Kidney (tissue), 14 donors: ENCODE measurements around the gene LONP2. TPM values are rescaled to one million over a fixed set of nuclear protein-coding genes. Genes with fewer than 3 reads are reported as not detected.

ENCODE experiments used
- DNase-seq, 5 donors: peaks; one replicate each; pipeline ENCODE4 v3.0.0-alpha.2; 2013 to 2020
- FAIRE-seq: peaks from 2 replicates; lab custom pipeline; 2012; peaks lifted over from hg19 to GRCh38; lab: Jason Lieb, UNC
- H3K27ac ChIP-seq, 2 donors: one replicate each; pipeline ENCODE4 v1.7.0; 2013; ENCODE audit warnings: low read depth in 2 of 2, low read length in 2 of 2, inconsistent platforms in 1 of 2
- H3K27me3 ChIP-seq: one replicate; pipeline ENCODE4 v1.7.1; 2013; ENCODE audit warnings: low read length, inconsistent platforms; ENCODE audit not compliant: control insufficient read depth, insufficient read depth
- H3K36me3 ChIP-seq, 3 donors: one replicate each; pipeline versions ENCODE4 v1.7.0 to v1.7.1; 2013; ENCODE audit warnings: low read length in 3 of 3, control low read depth in 1 of 3, inconsistent platforms in 1 of 3; ENCODE audit not compliant: insufficient read depth in 3 of 3, control insufficient read depth in 2 of 3
- H3K4me1 ChIP-seq, 3 donors: one replicate each; pipeline versions ENCODE4 v1.7.0 to v1.7.1; 2013; ENCODE audit warnings: low read length in 3 of 3, inconsistent platforms in 1 of 3, low read depth in 1 of 3; ENCODE audit not compliant: control insufficient read depth in 2 of 3, insufficient read depth in 2 of 3
- H3K4me3 ChIP-seq, 3 donors: one replicate each; pipeline versions ENCODE4 v1.7.0 to v1.8.1; 2013; ENCODE audit warnings: low read length in 3 of 3, control low read depth in 1 of 3, inconsistent platforms in 1 of 3
- H3K9ac ChIP-seq, 3 donors: one replicate each; pipeline versions ENCODE4 v1.7.0 to v1.7.1; 2013; ENCODE audit warnings: low read length in 3 of 3, control low read depth in 1 of 3, inconsistent platforms in 1 of 3
- H3K9me3 ChIP-seq, 3 donors: one replicate each; pipeline versions ENCODE4 v1.7.0 to v1.7.1; 2013; ENCODE audit warnings: low read length in 3 of 3, control low read depth in 1 of 3, inconsistent platforms in 1 of 3; ENCODE audit not compliant: control insufficient read depth in 2 of 3, insufficient read depth in 1 of 3
- intact Hi-C: fragments of 100-400 bp; cut with DNase I; formaldehyde crosslinking; loops from one replicate; pipeline ENCODE4 v1.11.1; 2022
- polyA plus RNA-seq: library from polyadenylated mRNA; stranded (reverse); fragments of 350-450 nt; fragmentation: Illumina TruSeq; extraction: RNeasy Lipid Tissue Mini Kit (QIAGEN cat#74804); gene quantifications from one replicate; pipeline ENCODE4 v1.2.3, GENCODE V29; 2014; ENCODE audit warnings: low read depth, low replicate concordance; ENCODE audit not compliant: insufficient read depth
- total RNA-seq: library from RNA; stranded (reverse); fragmentation: NEBNext Ultra II Directional; extraction: Animal tissue kit (Norgen Biotek cat#: 25700); gene quantifications from one replicate; pipeline ENCODE4 v1.2.1, GENCODE V29; 2021
- TF ChIP-seq, protein P1 (sequence below): IDR thresholded peaks from 3 replicates; pipeline ENCODE4 v1.5.1; 2012; ENCODE audit warnings: mild to moderate bottlenecking, moderate library complexity, borderline replicate concordance; ENCODE audit not compliant: insufficient read depth; ENCODE audit errors: extremely low read depth
- donor health status: control.
- donor health status: control.
- donor health status: control.
- donor health status: control.
- donor health status: control.
- donor health status: DM: yes; HTN: yes; CAD: no.
- donor health status: Normal renal cell carcinoma (clear cell type).

Gene LONP2
- total and polyA plus RNA-seq, 2 donors from 2014 or later, result 24.8 to 77.1 TPM

DNA sequence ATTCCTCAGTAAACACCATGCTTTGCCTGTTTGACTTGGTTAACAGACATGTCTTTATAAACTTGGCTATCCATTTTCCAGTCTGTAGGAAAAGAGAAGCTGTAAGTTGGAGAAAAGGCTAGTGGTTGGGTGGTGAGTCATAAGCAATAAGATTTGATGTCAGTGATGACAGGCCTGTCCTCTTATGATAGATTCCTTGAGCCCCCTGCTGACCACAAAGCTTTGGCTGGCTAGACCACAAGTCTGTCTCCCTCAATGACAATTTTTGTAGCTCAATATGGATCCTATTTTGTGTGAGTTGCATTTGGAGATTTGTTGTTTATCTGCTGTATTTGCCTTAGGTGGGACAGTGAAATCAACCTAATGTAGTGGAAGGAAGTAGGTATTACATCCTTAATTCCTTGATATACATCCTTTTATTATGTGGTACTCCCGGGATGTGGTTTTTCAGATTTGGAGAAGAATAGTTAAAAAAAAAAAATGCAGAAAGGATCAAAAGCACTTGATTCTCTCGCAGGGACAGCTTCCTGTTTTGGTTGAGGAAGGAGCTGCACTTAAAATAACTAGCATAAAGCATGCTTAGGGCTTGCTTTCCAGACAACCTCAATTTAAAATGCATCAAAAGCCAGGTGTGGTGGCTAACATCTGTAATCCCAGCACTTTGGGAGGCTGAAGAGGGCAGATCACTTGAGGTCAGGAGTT, 73.7 kb downstream of the LONP2 start:
- H3K4me1 ChIP-seq, result no peaks in the 10 kb centered on the region
- no peak for FAIRE-seq
- intact Hi-C loops, result no loop called here

DNA sequence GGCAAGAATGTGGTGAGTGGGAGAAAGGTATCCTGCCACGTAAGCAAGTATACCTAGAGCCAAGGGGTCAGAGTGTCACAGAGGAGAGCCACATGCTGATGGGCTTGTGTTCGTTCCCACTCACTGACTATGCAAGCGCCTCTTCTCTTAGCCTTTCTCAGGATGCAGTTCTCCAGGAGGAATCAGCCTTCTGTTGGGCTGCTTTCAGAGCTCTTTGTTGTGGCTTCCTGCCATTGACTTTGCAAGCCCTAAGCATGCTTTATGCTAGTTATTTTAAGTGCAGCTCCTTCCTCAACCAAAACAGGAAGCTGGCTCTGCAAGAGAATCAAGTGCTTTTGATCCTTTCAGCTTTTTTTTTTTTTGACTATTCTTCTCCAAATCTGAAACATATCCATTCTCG, 74.5 kb downstream of the LONP2 start:
- peak in 1 of 5 donors; percentile 39 for DNase-seq
- TF ChIP-seq, protein P1, sequence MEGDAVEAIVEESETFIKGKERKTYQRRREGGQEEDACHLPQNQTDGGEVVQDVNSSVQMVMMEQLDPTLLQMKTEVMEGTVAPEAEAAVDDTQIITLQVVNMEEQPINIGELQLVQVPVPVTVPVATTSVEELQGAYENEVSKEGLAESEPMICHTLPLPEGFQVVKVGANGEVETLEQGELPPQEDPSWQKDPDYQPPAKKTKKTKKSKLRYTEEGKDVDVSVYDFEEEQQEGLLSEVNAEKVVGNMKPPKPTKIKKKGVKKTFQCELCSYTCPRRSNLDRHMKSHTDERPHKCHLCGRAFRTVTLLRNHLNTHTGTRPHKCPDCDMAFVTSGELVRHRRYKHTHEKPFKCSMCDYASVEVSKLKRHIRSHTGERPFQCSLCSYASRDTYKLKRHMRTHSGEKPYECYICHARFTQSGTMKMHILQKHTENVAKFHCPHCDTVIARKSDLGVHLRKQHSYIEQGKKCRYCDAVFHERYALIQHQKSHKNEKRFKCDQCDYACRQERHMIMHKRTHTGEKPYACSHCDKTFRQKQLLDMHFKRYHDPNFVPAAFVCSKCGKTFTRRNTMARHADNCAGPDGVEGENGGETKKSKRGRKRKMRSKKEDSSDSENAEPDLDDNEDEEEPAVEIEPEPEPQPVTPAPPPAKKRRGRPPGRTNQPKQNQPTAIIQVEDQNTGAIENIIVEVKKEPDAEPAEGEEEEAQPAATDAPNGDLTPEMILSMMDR, result no peak

More for the DNA sequence above, 73.7 kb downstream of the LONP2 start:
- Histone ChIP-seq H3K27me3 (no peaks in the 10 kb centered on the region), H3K9me3 (no peaks in the 10 kb centered on the region), H3K4me3 (no peak overlapping the region), H3K36me3 (peaks cover 0 to 2% (median 2%) of the 10 kb centered on the region in 3 donors), H3K27ac (no peak overlapping the region), H3K9ac (no peak overlapping the region)
- TF ChIP-seq, protein P1, result no peak
- no peak for DNase-seq

DNA sequence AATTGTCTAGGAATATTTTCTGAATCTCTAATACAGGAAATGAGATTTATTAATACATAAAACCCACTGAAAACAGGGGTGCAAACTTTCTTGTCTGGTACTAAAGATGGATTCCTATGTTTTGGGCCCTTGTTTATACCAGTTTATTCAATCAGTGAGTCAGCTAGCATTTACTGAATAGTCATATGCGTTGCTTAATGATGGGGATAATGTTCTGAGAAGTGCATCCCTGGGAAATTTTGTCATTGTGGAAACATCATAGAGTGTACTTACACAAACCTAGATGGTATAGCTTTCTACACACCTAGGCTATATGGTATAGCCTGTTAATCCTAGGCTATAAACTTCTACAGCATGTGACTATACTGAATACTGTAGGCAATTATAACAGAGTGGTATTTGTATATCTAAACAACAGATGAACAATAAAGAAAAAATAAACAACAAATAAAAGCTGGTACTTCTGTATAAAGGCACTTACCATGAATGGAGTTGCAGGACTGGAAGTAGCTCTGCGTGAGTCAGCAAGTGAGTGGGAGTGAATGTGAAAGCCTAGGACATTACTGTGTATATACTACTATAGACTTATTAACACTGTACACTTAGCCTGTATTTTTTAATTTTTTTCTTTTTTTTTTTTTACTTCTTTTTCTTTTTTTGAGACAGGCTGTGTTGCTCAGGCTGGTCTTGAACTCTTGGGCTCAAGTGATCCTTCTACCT, 77.4 kb downstream of the LONP2 start:
- no peak for DNase-seq
- Histone ChIP-seq H3K9me3 (no peaks in the 10 kb centered on the region), H3K27ac (no peak overlapping the region), H3K4me1 (no peaks in the 10 kb centered on the region), H3K36me3 (no peaks in the 10 kb centered on the region), H3K27me3 (no peaks in the 10 kb centered on the region), H3K9ac (no peak overlapping the region), H3K4me3 (no peak overlapping the region)
- FAIRE-seq, result no peak
- TF ChIP-seq, protein P1, result no peak
- intact Hi-C loops, result no loop called here

More for the DNA sequence above, 74.5 kb downstream of the LONP2 start:
- H3K27ac ChIP-seq, result no peak overlapping the region
- H3K27me3 ChIP-seq, result no peaks in the 10 kb centered on the region
- no peaks in the 10 kb centered on the region for H3K36me3 ChIP-seq
- intact Hi-C loops, result no loop called here
- no peak overlapping the region for H3K9ac ChIP-seq
- no peaks in the 10 kb centered on the region for H3K9me3 ChIP-seq
- H3K4me3 ChIP-seq, result no peak overlapping the region
- no peaks in the 10 kb centered on the region for H3K4me1 ChIP-seq
- no peak for FAIRE-seq
